IMR-90 (cell line): Measurements from ENCODE around the gene PDE11A. TPM values are rescaled to one million over a fixed set of nuclear protein-coding genes. Genes with fewer than 3 reads are reported as not detected.

Experiments
- ATAC-seq: fragments of 200-7000 bp; cut with Tn5 transposase; 2 replicates; pipeline ENCODE4 v1.9.1; 2020; ENCODE audit warnings: low read depth, mild to moderate bottlenecking, moderate library complexity
- BruUV-seq: library from RNA; stranded (reverse); fragments of 400-500 nt; replicated peaks from 2 replicates; lab custom pipeline; 2021; lab: Mats Ljungman, UMichigan
- CTCF ChIA-PET: fragments of 300-600 bp; formaldehyde crosslinking; extraction: SDS; loops from one replicate; lab custom pipeline; 2021; ENCODE audit warnings: antibody characterized with exemption; lab: Yijun Ruan, JAX
- POLR2A ChIA-PET: fragments of 300-600 bp; sonication (Branson Sonifier 250); formaldehyde crosslinking; loops from one replicate; lab custom pipeline; 2022; ENCODE audit warnings: antibody characterized with exemption; ENCODE audit not compliant: unreplicated experiment; lab: Charles Lee
- DNase-seq: peaks from one replicate; pipeline ENCODE4 v3.0.0; 2013
- H2AFZ ChIP-seq: replicated peaks from 2 replicates; pipeline ENCODE3; 2013; ENCODE audit warnings: low read length, mild to moderate bottlenecking; ENCODE audit not compliant: poor library complexity
- H2AK5ac ChIP-seq: 2 replicates; pipeline ENCODE4 v1.6.1; 2013; ENCODE audit warnings: low read depth, low read length, inconsistent platforms
- H2AK9ac ChIP-seq: replicated peaks from 2 replicates; pipeline ENCODE3; 2013; ENCODE audit warnings: mild to moderate bottlenecking, low read depth, low read length, moderate library complexity; ENCODE audit not compliant: poor library complexity
- H2BK120ac ChIP-seq: 2 replicates; pipeline ENCODE4 v1.6.1; 2013; ENCODE audit warnings: low read depth, low read length, inconsistent platforms
- H2BK15ac ChIP-seq: 3 replicates; pipeline ENCODE4 v1.6.1; 2013; ENCODE audit warnings: low read depth, low read length, inconsistent platforms
- H2BK20ac ChIP-seq: 2 replicates; pipeline ENCODE4 v1.6.1; 2013; ENCODE audit warnings: low read depth, mild to moderate bottlenecking, inconsistent platforms, low read length, moderate library complexity
- H2BK5ac ChIP-seq: 2 replicates; pipeline ENCODE4 v1.6.1; 2013; ENCODE audit warnings: mild to moderate bottlenecking, low read depth, low read length, inconsistent platforms; ENCODE audit not compliant: poor library complexity, severe bottlenecking
- H3K14ac ChIP-seq: replicated peaks from 2 replicates; pipeline ENCODE4 v1.6.1; 2013; ENCODE audit warnings: low read depth, low read length, inconsistent platforms
- H3K18ac ChIP-seq: 2 replicates; pipeline ENCODE4 v1.6.1; 2013; ENCODE audit warnings: low read depth, low read length, control low read depth
- H3K23ac ChIP-seq: 2 replicates; pipeline ENCODE4 v1.6.1; 2013; ENCODE audit warnings: low read depth, low read length, inconsistent platforms
- H3K27ac ChIP-seq: 2 replicates; pipeline ENCODE4 v1.5.1; 2013; ENCODE audit warnings: mild to moderate bottlenecking, control low read depth, low read length; ENCODE audit not compliant: insufficient read depth
- H3K27me3 ChIP-seq: 2 replicates; pipeline ENCODE4 v1.6.1; 2013; ENCODE audit warnings: low read length; ENCODE audit not compliant: control insufficient read depth, insufficient read depth
- H3K36me3 ChIP-seq: 2 replicates; pipeline ENCODE4 v1.6.1; 2013; ENCODE audit warnings: low read length, mixed read lengths; ENCODE audit not compliant: control insufficient read depth, insufficient read depth
- H3K4ac ChIP-seq: 2 replicates; pipeline ENCODE4 v1.6.1; 2013; ENCODE audit warnings: low read depth, low read length, inconsistent platforms
- H3K4me1 ChIP-seq: 2 replicates; pipeline ENCODE4 v1.6.1; 2013; ENCODE audit warnings: low read length, mixed read lengths; ENCODE audit not compliant: control insufficient read depth, insufficient read depth
- H3K4me2 ChIP-seq: 2 replicates; pipeline ENCODE4 v1.6.1; 2013; ENCODE audit warnings: low read depth, mild to moderate bottlenecking, control low read depth, low read length, moderate library complexity
- H3K4me3 ChIP-seq: 2 replicates; pipeline ENCODE4 v1.5.1; 2013; ENCODE audit warnings: low read depth, mild to moderate bottlenecking, control low read depth, low read length, moderate library complexity; ENCODE audit not compliant: insufficient read depth
- H3K56ac ChIP-seq: 2 replicates; pipeline ENCODE4 v1.6.1; 2013; ENCODE audit warnings: low read length, inconsistent platforms; ENCODE audit not compliant: insufficient read depth; ENCODE audit errors: extremely low read depth
- H3K79me1 ChIP-seq, 2 experiments: 2 replicates each; pipeline ENCODE4 v1.6.1; 2013; ENCODE audit warnings: low read length in 2 of 2, inconsistent platforms in 1 of 2, low read depth in 1 of 2
- H3K9ac ChIP-seq: 2 replicates; pipeline ENCODE4 v1.6.1; 2013; ENCODE audit warnings: low read depth, low read length, control low read depth
- H3K9me1 ChIP-seq: 2 replicates; pipeline ENCODE4 v1.6.1; 2013; ENCODE audit warnings: low read length, inconsistent platforms; ENCODE audit not compliant: insufficient read depth
- H3K9me3 ChIP-seq: 2 replicates; pipeline ENCODE4 v1.6.1; 2013; ENCODE audit warnings: low read length; ENCODE audit not compliant: control insufficient read depth, insufficient read depth
- H4K20me1 ChIP-seq: 2 replicates; pipeline ENCODE4 v1.6.1; 2013; ENCODE audit warnings: low read length, inconsistent platforms; ENCODE audit not compliant: insufficient read depth
- H4K5ac ChIP-seq: 2 replicates; pipeline ENCODE4 v1.6.1; 2013; ENCODE audit warnings: mild to moderate bottlenecking, low read depth, low read length, control low read depth
- H4K8ac ChIP-seq, 2 experiments: 2 replicates each; pipeline ENCODE4 v1.6.1; 2013; ENCODE audit warnings: low read depth in 2 of 2, low read length in 2 of 2, control low read depth in 1 of 2, inconsistent platforms in 1 of 2
- H4K91ac ChIP-seq: 2 replicates; pipeline ENCODE4 v1.6.1; 2013; ENCODE audit warnings: low read depth, low read length, inconsistent platforms; ENCODE audit not compliant: insufficient read depth
- CTCF ChIP-seq: conservative IDR thresholded peaks from 2 replicates; pipeline ENCODE4 v1.5.1; 2012; ENCODE audit warnings: mild to moderate bottlenecking, low read depth, low read length, improper control_type of control experiment
- RAD21 ChIP-seq: IDR thresholded peaks from 2 replicates; pipeline ENCODE4 v1.6.1; 2012; ENCODE audit warnings: low read length, improper control_type of control experiment
- RCOR1 ChIP-seq: IDR thresholded peaks from 2 replicates; pipeline ENCODE4 v1.6.1; 2012; ENCODE audit warnings: mild to moderate bottlenecking, low read length, improper control_type of control experiment; ENCODE audit not compliant: insufficient replicate concordance
- SMC3 ChIP-seq: fragments of 150-350 bp; IDR thresholded peaks from 2 replicates; pipeline ENCODE4 v1.6.1; 2016; ENCODE audit warnings: low read depth, mild to moderate bottlenecking, antibody characterized with exemption, low read length, moderate library complexity
- USF2 ChIP-seq: fragments of 150-350 bp; IDR thresholded peaks from 2 replicates; pipeline ENCODE4 v1.6.1; 2017; ENCODE audit warnings: mild to moderate bottlenecking, antibody characterized with exemption, low read length, low read depth
- WGBS, 2 experiments: methylation state at CpG; one replicate each; pipeline versions ENCODE4 v1.1.5 to v1.1.7; 2013; ENCODE audit warnings: missing lambda C conversion rate in 2 of 2; ENCODE audit not compliant: insufficient read length in 1 of 2; ENCODE audit errors: extremely low coverage in 2 of 2; 5-methylcytosine and 5-hydroxymethylcytosine counted together
- dilution Hi-C: fragments of 300-500 bp; cut with HindIII; formaldehyde crosslinking; loops from one replicate; pipeline ENCODE4 v1.14.3; 2018; ENCODE audit warnings: low sequenced_read_pairs; ENCODE audit not compliant: unreplicated experiment
- in situ Hi-C: fragments of 300-500 bp; cut with MboI; formaldehyde crosslinking; loops from 3 replicates; pipeline ENCODE4 v1.14.3; 2019; ENCODE audit warnings: low sequenced_read_pairs, inconsistent platforms, mixed read lengths
- intact Hi-C: fragments of 100-400 bp; cut with micrococcal nuclease; formaldehyde crosslinking; loops from 2 replicates; pipeline ENCODE4 v1.10.0; 2022
- polyA plus RNA-seq, 3 experiments: library from polyadenylated mRNA; depleted of rRNA; stranded (reverse); fragments of >200 nt; gene quantifications; 2 replicates each; pipeline ENCODE4 v1.2.3, GENCODE V29; 2012; ENCODE audit warnings: low replicate concordance in 1 of 3
- total RNA-seq: library from RNA; depleted of rRNA; stranded (reverse); fragments of >200 nt; gene quantifications from 2 replicates; pipeline ENCODE4 v1.2.3, GENCODE V29; 2012

The PDE11A gene
- total and polyA plus RNA-seq, 2 of the 4 experiments (the other 2 are of a cell fraction), result 0.21 to 0.72 TPM

DNA sequence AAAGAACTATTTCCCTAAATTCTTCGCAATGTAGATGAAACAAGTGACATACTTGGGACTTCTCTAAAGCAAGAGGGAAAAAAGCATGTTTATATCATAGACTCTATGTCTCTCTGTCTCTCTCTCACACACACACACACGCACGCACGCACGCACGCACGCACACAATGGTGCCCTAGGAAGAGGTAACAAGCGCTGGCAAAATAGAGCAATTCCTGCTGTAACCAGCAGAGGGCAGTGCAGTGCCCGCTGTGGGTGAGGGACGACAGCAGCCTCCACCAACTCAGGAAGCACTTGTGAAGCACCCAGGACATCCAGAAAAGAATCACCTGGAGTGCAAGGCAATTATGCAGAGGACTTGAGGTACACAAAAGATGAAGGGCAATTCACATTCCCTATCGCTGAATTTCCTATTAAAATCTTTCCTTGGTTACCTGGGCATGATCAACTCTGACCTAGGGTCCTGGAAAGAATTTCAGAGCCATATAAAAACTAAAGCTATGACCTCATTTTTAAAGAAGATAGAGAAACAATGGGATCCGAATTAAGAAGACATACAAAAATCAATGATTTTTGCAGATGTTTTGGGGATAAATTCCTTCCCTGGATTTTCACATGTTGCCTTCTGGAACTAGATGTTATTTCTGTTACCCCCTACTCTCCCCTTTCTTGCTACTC, 166.4 kb downstream of the PDE11A start:
- Histone ChIP-seq H4K91ac (no peak overlapping the region), H3K56ac (no peak overlapping the region), H2BK15ac (no peak overlapping the region), H2AFZ (peak overlapping the region; percentile 4), H4K20me1 (no peaks in the 10 kb centered on the region), H3K9ac (no peak overlapping the region), H3K9me1 (no peaks in the 10 kb centered on the region), H4K8ac (no peak overlapping the region), H3K27ac (no peak overlapping the region), H4K5ac (no peak overlapping the region), H3K4me1 (no peaks in the 10 kb centered on the region), H3K79me1 (no peaks in the 10 kb centered on the region), H3K18ac (no peak overlapping the region), H3K23ac (no peak overlapping the region), H3K36me3 (no peaks in the 10 kb centered on the region), H2AK9ac (no peak overlapping the region), H3K9me3 (no peaks in the 10 kb centered on the region), H3K27me3 (no peaks in the 10 kb centered on the region), H3K4ac (no peak overlapping the region), H3K14ac (no peak overlapping the region), H2BK5ac (no peak overlapping the region), H2AK5ac (no peak overlapping the region), H2BK20ac (no peak overlapping the region), H3K4me3 (no peak overlapping the region), H3K4me2 (peak overlapping the region; percentile 22; the same call in 1 of the 2 replicates), H2BK120ac (no peak overlapping the region)
- ChIA-PET CTCF (interaction anchor here (0.6 to 1.0 kb wide), 4 partner anchors 8 to 36 kb away, joined by 3 to 4 read pairs (median 4); no protein-coding TSS in a partner anchor), POLR2A (no interaction called here)
- WGBS, 2 experiments, result 0% methylated on average over 1 of the region's 12 CpGs; no CpG with 5 or more reads in 1 of the 2 experiments
- in situ Hi-C loops (no loop called here), dilution Hi-C loops (no loop called here), intact Hi-C loops (no loop called here)
- ATAC-seq (peak; percentile 96), DNase-seq (peak; percentile 47)
- TF ChIP-seq USF2 (no peak), CTCF (peak; percentile 71), SMC3 (peak; percentile 18; the same call in 1 of the 2 replicates), RCOR1 (no peak), RAD21 (peak; percentile 35)
- no TSS peak for BruUV-seq
